NOMO-1 treated with DMSO at 0.1 percent for 48 hours (cell line): ENCODE data around the gene ORC6.

Source experiments
- DNase-seq: peaks from one replicate; lab custom pipeline; 2025; ENCODE audit not compliant: unreplicated experiment; lab: John Stamatoyannopoulos, UW

ORC6 gene

DNA sequence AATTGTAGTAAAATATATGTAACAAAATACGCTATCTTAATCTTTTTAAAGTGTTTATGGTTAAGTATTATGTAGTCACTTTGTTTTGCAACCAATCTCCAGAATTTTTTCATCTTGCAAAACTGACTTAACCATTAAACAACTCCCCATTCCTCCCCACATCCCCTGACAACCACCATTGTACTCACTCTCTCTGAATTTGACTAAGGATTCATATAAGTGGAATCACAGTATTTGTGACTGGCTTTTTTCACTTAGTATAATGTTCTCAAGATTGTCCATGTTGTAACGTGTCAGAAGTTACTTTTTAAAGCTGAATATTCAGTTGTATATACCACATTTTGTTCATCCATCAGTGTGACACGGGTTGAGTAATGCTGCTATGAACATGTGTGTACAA is 10.6 kb downstream of the ORC6 start:
- DNase-seq: no peak

DNA sequence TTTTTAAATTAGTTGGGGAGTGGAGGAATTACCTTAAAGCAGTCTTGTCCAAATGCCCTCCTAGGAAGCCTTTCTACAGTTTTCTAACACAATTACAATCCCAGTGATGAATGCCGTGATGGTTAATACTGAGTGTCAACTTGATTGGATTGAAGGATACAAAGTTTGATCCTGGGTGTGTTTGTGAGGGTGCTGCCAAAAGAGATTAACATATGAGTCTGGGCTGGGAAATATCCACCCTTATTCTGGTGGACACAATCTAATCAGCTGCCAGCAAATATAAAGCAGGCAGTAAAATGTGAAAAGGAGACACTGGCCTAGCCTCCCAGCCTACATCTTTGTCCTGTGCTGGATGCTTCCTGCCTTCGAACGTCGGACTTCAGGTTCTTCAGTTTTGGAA is 12.2 kb downstream of the ORC6 start:
- DNase-seq: no peak

DNA sequence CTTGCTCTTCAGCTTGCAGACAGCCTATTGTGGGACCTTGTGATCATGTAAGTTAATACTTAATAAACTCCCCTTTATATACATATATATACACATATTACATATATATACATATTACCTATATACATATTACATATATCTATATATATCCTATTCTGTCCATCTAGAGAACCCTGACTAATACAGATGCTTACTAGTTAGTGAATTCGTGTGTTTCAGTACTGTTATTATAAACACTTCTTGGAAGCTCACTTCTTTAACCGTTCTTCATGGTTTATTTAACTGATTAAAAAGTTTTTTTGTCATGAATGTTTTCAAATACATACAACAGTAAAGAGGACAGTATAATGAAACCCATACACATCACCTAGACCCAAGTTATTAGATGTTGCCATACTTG is 12.6 kb downstream of the ORC6 start:
- no peak for DNase-seq

DNA sequence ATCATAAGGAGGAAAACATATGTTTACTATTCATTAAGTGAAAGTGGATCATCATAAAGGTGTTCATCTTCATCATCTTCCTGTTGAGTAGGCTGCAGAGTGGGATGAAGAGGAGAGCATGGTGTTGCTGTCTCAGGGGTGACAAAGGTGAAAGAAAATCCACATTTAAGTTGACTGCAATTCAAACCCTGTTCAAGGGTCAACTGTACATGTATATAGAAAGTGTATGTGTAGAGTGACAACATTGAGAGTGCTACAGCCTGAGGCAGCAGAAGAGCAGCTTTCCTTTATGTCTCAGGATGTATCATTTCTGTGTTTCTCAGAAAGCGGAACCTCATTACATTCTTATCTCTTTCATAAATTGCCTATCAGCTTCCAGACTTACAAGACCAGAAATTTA is 17.2 kb downstream of the ORC6 start:
- DNase-seq: no peak

DNA sequence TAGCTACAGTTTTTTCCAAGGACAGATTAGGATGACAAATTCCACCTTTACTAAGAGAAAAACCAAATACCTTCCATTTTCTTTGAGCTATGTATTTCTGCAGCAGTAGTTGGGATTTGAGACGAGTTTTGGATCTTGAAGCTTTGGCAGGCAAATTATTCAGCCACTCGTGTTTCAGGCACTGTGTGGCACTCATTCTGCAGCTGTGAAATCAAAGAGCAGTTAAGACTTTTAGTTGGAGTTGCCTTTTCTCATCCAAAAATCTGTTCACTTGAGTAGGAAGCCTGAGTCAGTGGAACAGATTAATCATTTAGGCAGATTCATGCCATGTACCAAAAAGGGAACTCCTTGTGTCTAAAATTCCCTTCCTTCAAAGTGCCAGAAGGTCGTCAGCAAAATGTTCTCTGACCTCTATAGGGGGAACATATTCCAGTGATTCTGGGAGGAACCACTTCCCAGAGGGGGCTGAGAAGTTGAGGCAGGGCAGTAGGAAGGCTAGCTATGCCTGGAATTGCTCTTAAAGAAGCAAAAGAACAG is 20.1 kb downstream of the ORC6 start:
- peak; percentile 25 for DNase-seq

DNA sequence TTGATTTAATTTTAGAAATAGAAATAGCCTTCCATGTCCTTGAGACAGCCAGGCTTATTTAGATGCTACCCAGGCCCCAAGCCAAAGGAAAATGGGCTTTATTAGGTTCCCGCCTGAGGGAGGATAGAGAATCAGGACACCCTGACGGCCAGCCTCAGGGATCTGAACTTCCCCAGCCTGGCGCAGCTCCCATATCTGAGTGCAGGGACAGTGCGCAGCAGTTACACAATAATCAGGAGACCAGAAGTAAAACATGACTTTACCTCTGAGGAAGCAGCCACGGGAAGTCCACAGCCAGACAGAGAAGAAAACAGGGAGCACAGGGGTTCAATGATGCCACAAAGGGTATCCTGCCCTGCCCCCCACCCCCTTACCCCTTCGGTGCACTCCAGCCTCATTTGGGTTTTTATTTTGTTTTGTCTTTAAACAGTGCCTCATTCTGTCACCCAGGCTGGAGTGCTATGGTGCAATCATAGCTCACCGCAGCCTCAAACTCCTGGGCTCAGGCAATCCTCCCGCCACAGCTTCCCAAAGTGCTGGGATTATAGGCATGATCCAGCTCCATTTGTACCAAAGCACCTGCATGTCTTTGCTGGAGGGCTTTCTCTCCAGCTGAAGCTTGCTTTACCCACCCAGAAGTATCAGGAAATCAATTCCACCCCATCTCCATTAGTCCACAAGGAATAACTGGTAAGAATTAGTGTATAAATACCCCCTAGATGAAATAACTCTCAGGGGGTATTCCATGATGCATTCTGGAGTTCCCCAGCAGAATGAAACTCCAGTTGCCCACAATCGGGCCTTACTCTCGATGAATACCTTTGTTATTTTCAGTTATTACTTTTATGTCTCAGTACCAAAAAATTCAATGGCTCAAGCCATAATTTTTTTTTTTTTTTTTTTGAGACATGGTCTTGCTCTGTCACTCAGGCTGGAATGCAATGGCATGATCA is 21.9 kb downstream of the ORC6 start:
- DNase-seq: no peak

DNA sequence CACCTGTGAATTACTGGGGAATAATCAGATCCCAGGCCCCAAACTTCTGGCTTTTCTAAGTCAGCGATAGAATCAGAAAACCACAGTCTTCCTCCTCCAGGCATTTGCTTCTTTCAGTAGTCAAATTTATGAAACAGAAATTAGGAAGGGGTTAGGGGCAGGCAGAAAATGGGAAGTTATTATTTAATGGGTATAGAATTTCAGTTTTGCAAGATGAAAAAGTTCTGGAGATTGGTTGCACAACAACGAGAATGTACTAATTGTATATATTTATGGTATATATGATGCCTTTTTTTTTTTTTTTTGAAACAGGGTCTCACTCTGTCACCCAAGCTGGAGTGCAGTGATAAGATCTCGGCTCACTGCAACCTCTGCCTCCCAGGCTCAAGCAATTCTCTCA is 23.5 kb downstream of the ORC6 start:
- peak; percentile 90 for DNase-seq

DNA sequence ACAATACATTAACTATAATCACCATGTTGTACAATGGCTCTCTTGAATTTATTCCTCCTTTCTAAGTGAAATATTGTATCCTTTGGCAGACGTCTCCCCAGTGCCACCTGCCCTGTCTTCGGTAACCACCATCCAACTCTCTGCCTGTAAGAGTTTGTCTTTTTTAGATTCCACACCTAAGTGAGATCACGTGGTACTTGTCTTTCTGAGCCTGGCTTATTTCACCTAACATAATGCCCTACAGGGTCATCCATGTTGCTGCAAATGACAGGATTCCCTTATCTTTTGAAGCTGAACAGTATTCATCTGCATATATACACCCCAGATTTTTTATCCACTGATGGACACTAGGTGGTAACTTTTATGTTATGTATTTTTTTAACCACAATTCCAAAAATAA is 24.2 kb downstream of the ORC6 start:
- no peak for DNase-seq

DNA sequence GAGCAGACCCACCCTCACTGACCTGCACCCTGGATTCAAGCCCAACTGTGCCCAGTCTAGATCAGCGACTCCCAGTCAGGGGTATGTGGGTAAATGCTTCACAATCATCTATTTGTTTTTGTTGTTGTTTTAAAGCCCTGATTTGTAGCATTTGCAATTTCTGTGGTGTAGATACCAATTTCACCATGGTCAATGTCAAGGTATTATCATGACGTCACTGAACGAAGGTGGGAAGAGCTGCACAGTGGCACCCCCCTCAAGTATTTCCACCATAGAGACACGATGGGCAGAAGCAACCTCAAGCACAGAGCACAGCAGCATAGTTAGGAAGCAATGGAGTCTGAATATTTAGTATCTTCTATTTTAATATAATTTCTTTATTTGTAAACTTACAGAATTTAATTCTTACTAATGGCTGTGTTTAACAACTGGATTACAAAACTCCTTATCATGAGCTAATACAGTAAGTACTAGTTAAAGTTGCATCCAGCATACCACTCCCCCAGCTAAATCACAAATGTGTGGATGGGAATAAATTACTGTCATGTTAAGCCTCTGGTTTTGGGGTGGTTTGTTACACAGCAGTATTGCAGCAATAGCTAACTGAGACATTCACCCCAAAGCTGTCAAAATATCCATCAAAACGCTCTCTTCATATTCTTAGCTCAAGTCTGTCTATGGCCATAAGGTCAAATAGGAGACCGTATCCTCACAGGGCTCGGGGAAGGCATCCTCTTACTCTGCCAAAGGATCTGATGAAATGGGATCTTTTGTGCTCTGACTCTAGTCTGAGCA is 25.5 kb downstream of the ORC6 start:
- no peak for DNase-seq

DNA sequence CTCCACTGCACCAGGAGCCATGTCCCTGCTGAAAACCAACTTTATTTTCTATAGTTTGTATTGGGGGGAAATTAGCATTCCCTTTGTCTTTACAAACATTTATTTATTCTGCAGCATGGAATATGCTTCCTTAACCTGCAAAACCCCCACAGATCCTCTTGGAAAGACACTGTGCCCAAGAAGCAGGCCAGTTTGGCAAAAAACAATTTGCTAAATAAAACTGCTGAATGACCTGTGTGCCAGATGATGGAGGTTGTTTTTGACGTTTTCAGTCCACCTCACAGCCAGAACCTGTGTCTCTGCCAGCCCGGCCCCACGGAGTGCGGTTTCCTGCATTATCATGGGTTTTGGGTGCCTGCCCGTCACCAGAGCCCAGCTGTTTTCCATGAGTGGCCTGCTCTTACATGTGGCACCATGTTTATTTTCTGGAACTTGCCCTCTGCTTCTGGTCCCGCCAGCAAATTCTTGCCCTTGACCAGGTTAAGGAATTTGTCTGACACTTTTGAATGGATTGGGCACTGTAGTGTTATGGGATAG is 26.4 kb downstream of the ORC6 start:
- DNase-seq: no peak

DNA sequence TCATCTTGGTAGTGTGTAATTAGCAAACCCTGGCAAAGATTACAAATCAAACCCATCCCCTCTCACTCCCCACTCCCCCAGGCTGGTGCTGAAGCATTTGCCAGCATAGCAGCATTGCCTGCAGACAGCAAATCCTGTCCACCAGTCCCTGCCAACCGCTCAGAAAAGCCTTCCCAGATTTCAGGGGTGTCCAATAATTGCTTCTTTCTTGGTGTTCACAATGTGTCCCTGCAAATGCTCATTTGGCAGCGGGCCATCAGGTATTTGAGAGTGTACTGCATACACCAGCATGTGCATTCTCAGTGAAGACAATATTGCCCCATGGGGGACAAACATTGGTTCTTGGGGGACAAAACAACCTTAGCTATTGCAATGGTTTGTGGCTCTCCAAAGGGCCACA is 28.2 kb downstream of the ORC6 start:
- DNase-seq: no peak

DNA sequence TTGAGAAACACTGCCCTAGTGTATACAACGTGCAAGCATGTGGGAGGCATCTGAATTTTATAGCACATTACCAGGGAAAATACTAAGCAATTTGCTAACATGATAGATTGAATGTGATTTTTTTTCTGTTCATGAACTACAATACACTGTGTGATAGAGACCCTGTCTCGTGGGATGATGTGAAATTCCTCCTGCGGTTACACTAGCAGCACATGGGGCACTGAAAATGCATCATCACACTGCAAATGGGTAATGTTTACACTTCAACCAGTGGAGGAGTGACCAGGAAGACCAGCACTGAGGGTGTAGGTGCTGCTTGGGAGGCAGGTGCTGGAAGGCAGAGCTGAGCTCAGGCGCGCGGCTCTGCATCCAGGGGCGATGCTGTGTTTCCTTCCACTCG is 28.8 kb downstream of the ORC6 start:
- DNase-seq: no peak

DNA sequence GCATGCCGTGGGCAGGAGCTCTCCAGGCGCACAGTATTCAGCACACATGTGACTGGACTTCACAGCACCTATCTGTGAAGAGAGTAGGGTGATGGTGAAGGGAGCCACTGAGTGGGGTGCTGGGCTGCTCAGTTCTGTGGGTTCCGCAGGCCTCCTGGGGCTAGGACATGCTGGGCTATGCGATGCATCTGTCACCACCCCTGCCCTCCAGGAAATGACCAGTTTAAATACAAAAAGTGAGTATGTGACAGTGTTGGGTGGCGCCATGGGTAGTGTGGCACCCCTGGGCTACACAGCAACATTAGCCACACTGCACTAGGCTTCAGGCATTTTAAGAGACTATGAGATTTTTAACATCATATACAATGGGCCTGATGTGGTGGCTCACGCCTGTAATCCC is 30.1 kb downstream of the ORC6 start:
- no peak for DNase-seq

DNA sequence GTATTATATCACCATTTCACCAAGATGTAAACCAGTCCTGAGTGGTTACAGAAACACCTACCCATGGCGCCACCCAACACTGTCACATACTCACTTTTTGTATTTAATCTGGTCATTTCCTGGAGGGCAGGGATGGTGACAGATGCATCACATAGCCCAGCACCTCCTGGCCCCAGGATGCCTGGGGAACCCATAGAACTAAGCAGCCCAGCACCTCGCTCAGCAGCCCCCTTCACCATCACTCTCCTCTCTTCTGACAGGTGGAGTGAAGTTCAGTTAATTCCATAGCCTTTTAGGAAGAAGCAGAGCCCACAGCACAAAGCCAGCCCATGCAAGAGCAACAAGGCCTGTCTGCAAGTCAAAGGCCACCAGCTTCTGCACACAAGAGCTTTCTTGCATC is 31.2 kb downstream of the ORC6 start:
- DNase-seq: no peak

DNA sequence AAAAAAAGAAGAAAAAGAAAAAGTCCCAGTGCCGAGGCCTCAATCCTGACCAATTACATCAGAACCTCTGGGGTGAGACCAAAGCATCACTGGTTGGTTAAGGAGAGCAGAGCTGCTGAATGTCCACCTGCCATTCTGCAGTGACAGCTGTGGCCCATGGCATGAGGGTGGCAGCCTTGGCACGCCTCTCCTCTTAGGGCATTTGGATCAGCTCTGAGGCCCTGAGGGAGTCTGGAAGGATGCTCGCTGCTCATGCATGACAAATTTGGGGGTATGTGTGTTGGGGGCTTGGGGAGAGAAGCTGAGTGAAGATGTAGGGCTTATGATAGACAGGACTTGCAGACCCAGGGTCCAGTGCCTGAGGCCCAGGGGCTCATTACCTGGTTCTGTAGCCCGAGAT is 32.4 kb downstream of the ORC6 start:
- no peak for DNase-seq

DNA sequence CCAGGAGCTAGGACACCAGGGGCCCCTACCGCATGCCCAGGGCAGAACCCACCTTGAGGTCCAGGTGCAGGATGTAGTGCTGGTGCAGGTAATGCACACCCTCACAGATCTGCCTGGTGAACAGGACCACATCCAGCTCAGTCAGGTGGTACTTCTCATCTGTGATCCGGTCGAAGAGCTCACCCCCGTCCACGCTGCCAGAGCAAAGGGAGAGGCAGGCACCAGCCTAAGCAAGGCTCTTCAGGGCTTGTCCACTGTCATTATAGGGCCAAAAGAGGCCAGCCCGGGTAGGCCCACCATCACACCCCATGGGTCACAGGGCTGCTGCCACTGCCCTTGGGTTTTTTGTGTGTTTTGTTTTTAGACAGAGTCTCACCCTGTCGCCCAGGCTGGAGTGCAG is 37.7 kb downstream of the ORC6 start:
- DNase-seq: no peak

DNA sequence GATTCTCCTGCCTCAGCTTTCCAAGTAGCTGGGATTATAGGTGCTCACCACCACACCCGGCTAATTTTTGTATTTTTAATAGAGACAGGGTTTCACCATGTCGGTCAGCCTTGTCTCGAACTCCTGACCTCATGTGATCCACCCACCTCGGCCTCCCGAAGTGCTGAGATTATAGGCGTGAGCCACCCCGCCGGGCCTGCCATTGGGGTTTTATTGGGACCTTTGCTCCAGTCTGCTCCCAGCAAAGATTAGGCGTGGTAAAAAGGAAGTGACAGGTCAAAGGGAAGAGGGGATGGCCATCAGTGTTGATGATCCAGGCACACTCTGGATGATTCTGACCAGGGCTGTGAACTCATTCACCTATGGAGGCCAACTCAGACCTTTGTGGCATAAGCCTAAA is 38.2 kb downstream of the ORC6 start:
- DNase-seq: no peak

DNA sequence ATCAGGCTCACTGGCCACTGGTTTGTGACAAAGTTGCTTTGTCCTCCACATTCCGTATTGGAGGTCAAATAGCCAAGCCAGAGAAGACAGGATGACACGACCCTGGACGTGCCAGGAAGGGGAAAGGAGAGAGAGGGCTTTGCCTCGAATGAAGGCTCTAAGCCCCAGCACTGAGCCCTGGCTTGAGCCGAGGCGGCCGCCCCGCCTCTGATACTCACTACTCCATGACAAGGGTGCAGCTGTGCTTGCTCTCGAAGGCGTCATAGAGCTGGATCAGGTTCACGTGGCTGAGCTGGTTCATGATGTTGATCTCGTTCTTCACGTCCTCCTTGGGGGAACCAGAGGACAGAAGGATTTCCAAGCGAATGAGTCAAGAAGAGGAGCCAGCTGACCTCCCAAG is 39.3 kb downstream of the ORC6 start:
- DNase-seq: no peak

DNA sequence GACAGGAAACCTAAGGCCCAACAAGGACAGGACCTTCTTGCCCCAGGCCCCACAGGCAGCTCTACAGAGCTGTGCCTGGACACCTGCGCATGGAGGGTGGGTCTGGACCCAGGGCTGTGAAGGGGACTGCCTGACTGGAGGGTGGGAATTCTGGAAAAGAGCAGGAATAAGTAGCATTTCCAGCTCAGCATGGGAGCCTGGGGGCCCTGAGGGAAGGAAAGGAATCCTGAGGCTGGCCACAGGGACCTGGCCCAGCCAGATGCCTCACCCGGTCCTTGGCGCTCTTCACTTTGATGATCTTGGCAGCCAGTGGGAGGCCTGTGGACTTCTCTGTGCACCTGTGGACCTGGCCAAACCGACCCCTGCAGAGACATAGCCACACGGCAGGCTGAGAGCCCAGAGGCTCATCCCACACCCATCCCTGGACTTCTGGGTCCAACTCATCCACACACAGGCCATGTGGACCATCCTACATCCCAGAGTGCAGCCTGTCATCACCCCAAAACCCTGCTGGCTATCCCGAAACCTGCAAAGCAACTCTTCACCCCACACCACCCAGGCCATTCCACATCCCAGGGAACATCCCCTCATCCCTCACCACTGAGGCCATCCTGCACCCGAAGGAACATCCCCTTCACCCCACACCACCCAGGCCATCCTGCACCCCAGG is 40.0 kb downstream of the ORC6 start:
- no peak for DNase-seq

DNA sequence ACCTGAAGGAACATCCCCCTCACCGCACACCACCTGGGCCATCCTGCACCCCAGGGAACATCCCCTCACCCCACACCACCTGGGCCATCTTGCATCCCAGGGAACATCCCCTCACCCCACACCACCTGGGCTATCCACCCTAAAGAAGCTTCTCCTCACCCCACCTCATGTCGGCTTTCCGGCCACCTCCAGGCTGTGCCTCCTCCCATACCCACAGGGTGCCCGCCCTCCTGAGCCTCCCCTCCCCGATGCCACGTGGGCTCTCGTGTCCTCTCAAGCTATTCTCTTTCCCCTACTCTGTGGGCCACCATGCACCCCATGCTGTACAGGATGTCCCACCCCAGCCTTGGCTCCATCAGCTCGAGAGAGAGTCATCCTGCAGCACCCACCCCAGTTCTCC is 40.7 kb downstream of the ORC6 start:
- no peak for DNase-seq
